Activated naive CD8-positive, alpha-beta T cell treated with anti-CD3 and anti-CD28 coated beads for 36 hours (primary cell): ENCODE data around the gene RNU6-9. TPM values are rescaled to one million over a fixed set of nuclear protein-coding genes. Genes with fewer than 3 reads are reported as not detected.
"Not testable (repeated sequence)": the region's sequence is repeated elsewhere in the genome, so short reads cannot be mapped to it uniquely, and the experiment has no call there.

Experiments
- DNase-seq: peaks from one replicate; pipeline ENCODE4 v3.0.0; 2021
- H3K27ac Mint-ChIP-seq: one replicate; pipeline ENCODE4 v1.8.0; 2022; ENCODE audit warnings: mild to moderate bottlenecking, moderate library complexity, mixed read lengths
- H3K27me3 Mint-ChIP-seq: one replicate; pipeline ENCODE4 v1.8.0; 2022; ENCODE audit warnings: mild to moderate bottlenecking, mixed read lengths
- H3K36me3 Mint-ChIP-seq: one replicate; pipeline ENCODE4 v1.8.0; 2021; ENCODE audit warnings: mild to moderate bottlenecking, mixed read lengths
- H3K4me1 Mint-ChIP-seq: one replicate; pipeline ENCODE4 v1.8.0; 2021; ENCODE audit warnings: mixed read lengths
- H3K4me3 Mint-ChIP-seq: one replicate; pipeline ENCODE4 v1.8.0; 2022; ENCODE audit warnings: mild to moderate bottlenecking, moderate library complexity, mixed read lengths
- H3K9me3 Mint-ChIP-seq: one replicate; pipeline ENCODE4 v1.8.0; 2022; ENCODE audit warnings: mixed read lengths
- total RNA-seq, 2 experiments: library from RNA; stranded (reverse); gene quantifications; one replicate each; pipeline ENCODE4 v1.2.3, GENCODE V29; 2021

RNU6-9 gene
- total RNA-seq, result not detected

DNA sequence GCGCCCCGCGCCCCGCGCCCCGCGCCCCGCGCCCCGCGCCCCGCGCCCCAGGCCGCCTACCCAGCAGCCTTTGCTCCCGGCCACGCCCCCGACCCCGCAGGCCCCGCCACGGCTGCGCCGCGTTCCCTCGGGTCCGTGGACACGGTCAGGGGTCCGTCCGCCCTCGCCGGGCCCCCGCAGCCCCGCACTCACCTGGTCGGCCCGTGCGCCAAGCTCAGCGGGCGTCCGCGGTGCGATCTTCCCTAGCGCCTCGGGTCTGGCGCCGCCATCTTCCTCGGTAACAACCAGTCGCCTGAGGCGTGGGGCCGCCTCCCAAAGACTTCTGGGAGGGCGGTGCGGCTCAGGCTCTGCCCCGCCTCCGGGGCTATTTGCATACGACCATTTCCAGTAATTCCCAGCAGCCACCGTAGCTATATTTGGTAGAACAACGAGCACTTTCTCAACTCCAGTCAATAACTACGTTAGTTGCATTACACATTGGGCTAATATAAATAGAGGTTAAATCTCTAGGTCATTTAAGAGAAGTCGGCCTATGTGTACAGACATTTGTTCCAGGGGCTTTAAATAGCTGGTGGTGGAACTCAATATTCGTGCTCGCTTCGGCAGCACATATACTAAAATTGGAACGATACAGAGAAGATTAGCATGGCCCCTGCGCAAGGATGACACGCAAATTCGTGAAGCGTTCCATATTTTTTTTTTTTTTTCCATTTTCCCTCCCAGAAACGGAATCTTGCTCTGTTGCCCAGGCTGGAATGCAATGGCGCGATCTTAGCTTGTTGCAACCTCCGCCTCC, at the start of gene RNU6-9, which contains the start of gene MED16:
Gene RNU6-9, plus strand, starts transcription at position 591 of the 796 bp plus-strand sequence.
Gene MED16, minus strand, starts transcription at position 294 of the 796 bp plus-strand sequence. CDS start 2,056 bp downstream, outside the sequence.
- H3K36me3 Mint-ChIP-seq, result peaks cover 3% of the 10 kb centered on the region
- peaks cover 5% of the 10 kb centered on the region for H3K27me3 Mint-ChIP-seq
- peak within 1 kb of the TSS; percentile 86 for H3K4me3 Mint-ChIP-seq
- H3K27ac Mint-ChIP-seq, result peak within 1 kb of the TSS; percentile 98
- H3K4me1 Mint-ChIP-seq, result peaks cover 13% of the 10 kb centered on the region
- DNase-seq, result peak; percentile 89
- H3K9me3 Mint-ChIP-seq, result no peaks in the 10 kb centered on the region

DNA sequence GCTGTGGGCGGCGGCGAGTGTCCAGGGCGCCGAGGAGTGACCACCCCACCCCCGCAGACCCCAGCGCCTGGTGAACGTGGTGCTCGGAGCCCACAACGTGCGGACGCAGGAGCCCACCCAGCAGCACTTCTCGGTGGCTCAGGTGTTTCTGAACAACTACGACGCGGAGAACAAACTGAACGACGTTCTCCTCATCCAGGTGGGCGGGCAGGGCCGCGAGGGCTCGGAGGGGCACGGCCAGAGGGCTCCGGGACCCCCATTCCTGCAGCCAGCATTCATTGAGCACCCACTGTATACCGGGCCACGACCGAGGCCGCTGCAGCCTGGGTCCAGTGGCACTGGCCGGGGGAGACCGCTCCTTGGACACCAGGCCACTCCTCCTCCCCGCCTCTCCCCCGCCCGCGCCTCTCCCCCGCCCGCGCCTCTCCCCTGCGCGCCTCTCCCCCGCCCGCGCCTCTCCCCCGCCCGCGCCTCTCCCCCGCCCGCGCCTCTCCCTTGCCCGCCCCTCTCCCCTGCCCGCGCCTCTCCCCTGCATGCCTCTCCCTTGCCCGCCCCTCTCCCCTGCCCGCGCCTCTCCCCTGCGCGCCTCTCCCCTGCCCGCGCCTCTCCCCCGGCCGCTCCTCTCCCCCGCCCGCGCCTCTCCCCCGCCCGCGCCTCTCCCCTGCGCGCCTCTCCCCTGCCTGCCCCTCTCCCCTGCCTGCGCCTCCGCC, 49.3 kb upstream of the RNU6-9 start:
- peaks cover 3% of the 10 kb centered on the region for H3K9me3 Mint-ChIP-seq
- H3K27ac Mint-ChIP-seq, result no peak overlapping the region
- no peak for DNase-seq
- peaks cover 3% of the 10 kb centered on the region for H3K4me1 Mint-ChIP-seq
- H3K4me3 Mint-ChIP-seq, result no peak overlapping the region
- H3K36me3 Mint-ChIP-seq, result no peaks in the 10 kb centered on the region
- H3K27me3 Mint-ChIP-seq, result peaks cover 62% of the 10 kb centered on the region

DNA sequence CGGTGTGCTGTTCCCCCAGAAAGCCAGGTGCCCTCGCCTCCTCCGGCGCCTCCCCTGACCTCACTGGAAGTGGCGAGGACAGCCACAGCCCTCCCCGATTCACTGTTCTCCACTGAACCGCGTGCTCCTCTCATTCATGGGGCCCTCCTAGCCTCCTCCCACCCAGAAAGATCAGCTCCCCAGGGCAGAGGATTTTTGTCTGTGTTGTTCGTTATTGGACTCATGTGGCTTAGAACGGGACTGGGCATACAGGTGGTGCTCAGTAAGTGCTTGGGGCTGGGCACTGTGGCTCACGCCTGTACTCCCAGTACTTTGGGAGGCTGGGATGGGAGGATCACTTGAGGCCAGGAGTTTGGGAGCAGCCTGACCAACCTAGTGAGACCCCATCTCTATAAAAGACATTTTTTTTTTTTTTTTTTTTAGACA, 48.7 kb upstream of the RNU6-9 start:
- H3K36me3 Mint-ChIP-seq, result no peaks in the 10 kb centered on the region
- no peak for DNase-seq
- H3K4me1 Mint-ChIP-seq, result peaks cover 3% of the 10 kb centered on the region
- peaks cover 3% of the 10 kb centered on the region for H3K9me3 Mint-ChIP-seq
- peaks cover 66% of the 10 kb centered on the region for H3K27me3 Mint-ChIP-seq
- H3K4me3 Mint-ChIP-seq, result no peak overlapping the region
- no peak overlapping the region for H3K27ac Mint-ChIP-seq

DNA sequence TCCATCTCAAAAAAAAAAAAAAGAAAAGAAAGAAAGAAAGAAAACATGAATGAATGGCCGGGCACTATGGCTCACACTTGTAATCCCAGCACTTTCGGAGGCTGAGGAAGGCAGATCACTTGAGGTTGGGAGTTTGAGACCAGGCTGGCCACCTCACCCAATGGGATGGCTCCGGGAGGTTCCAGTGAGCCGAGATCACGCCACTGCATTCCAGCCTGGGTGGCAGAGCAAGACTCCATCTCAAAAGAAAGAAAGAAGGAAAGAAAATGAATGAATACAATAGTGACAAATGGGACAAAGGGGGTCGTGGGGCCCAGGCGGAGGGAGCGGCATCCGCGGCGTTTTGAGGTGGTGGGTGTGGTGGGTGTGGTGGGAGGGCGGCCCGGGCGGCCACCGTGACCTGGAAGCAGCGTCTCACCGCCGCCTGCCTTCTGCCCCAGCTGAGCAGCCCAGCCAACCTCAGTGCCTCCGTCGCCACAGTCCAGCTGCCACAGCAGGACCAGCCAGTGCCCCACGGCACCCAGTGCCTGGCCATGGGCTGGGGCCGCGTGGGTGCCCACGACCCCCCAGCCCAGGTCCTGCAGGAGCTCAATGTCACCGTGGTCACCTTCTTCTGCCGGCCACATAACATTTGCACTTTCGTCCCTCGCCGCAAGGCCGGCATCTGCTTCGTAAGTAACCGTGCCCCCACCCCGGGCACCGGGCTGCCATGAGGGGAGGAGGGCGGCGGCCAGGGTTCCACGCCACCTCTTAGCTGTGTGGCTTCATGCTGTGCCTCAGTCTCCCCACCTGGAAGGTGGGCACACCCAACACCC, 47.4 kb upstream of the RNU6-9 start:
- DNase-seq, result no peak
- H3K36me3 Mint-ChIP-seq, result no peaks in the 10 kb centered on the region
- H3K27me3 Mint-ChIP-seq, result peaks cover 80% of the 10 kb centered on the region
- peaks cover 3% of the 10 kb centered on the region for H3K4me1 Mint-ChIP-seq
- H3K9me3 Mint-ChIP-seq, result peaks cover 3% of the 10 kb centered on the region
- H3K4me3 Mint-ChIP-seq, result no peak overlapping the region
- no peak overlapping the region for H3K27ac Mint-ChIP-seq

DNA sequence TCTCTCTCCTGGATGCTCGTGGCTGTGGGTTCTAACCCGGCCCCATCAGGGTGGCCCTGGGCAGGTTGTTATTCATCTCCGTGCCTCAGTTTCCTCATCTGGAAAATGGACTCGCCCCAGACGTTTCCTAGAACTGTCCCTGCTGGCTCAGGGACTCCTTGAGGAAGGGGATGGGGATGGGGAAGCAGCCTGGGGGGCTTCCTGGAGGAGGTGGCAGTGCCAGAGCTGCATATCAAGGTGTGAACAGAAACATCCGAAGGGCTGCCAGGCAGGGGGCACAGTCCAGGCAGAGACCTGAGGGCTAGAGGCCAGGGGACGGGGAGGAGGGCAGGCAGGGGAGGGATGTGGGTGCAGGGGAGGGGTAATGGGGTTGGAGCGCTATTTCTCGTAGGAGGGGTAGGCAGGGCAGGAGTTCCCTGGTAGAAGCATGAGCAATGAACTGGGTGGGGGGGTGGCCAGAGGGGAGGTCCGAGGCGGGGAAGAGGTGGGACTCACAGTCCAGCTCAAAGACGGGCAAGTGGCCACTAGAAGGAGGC, 44.8 kb upstream of the RNU6-9 start:
- no peak overlapping the region for H3K4me3 Mint-ChIP-seq
- H3K27me3 Mint-ChIP-seq, result peaks cover 74% of the 10 kb centered on the region
- DNase-seq, result no peak
- H3K9me3 Mint-ChIP-seq, result no peaks in the 10 kb centered on the region
- H3K36me3 Mint-ChIP-seq, result no peaks in the 10 kb centered on the region
- H3K4me1 Mint-ChIP-seq, result peaks cover 3% of the 10 kb centered on the region
- H3K27ac Mint-ChIP-seq, result no peak overlapping the region

DNA sequence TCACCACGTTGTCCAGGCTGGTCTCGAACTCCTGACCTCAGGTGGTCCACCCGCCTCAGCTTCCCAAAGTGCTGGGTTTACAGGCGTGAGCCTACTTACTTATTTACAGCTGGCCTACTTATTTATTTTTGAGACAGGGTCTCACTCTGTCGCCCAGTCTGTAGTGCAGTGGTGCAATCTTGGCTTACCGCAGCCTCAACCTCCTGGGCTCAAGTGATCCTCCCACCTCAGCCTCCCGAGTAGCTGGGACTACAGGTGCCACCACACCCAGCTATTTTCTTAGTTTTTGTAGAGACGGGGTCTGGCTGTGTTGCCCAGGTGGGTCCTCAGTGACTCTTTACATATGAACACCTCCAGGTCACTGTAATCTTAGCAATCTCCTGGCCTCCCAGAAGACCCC, 44.1 kb upstream of the RNU6-9 start:
- peaks cover 74% of the 10 kb centered on the region for H3K27me3 Mint-ChIP-seq
- not testable (repeated sequence) for H3K4me3 Mint-ChIP-seq, H3K27ac Mint-ChIP-seq, H3K4me1 Mint-ChIP-seq, H3K9me3 Mint-ChIP-seq, H3K36me3 Mint-ChIP-seq, DNase-seq

DNA sequence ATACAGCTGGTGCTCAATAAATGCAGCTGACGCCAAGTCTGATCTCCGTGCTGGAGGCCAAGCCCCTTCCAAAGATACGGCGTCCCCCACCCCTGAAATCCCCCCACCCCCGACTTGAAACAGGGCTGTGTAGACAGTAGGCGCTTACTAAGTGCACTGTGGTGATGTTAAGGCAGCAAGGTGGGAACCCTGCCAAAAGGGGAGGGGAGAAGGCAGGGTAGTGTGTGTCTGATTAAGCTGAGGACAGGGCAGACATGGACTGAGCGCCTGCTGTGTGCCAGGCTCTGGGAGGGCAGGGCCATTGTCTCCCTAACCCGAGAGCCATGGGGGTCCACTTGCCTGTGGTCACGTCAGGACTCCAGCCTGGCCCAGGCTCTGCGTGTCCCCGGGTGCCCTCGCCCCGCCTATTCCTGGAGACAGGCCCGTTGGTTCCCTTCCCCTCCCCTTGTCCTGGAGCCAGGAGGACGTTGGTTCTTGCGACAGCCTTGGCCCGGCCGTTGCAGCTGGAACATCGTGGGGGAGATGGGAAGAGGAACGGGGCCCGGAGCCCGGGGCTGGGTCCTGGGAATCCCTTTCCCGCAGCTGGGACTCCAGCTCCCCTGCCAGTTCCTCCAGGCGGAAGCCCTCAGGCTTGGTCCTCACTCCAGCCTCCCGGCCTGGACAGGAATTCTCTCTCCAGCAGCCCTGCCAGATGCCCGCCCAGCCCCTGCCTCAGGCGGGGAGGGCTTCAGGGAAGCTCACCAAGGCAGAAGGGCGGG, 42.9 kb upstream of the RNU6-9 start:
- Mint-ChIP-seq H3K27me3 (peaks cover 62% of the 10 kb centered on the region), H3K4me1 (no peaks in the 10 kb centered on the region), H3K9me3 (no peaks in the 10 kb centered on the region), H3K36me3 (no peaks in the 10 kb centered on the region), H3K27ac (no peak overlapping the region), H3K4me3 (no peak overlapping the region)
- DNase-seq, result no peak

DNA sequence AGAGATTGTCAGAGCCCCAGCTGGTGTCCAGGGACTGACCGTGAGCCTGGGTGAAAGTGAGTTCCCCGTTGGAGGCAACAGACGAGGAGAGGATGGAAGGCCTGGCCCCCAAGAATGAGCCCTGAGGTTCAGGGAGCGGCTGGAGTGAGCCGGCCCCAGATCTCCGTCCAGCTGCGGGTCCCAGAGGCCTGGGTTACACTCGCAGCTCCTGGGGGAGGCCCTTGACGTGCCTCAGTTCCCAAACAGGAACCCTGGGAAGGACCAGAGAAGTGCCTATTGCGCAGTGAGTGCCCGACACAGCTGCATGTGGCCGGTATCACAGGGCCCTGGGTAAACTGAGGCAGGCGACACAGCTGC, 42.3 kb upstream of the RNU6-9 start:
- no peak overlapping the region for H3K27ac Mint-ChIP-seq
- H3K36me3 Mint-ChIP-seq, result no peaks in the 10 kb centered on the region
- no peak overlapping the region for H3K4me3 Mint-ChIP-seq
- DNase-seq, result no peak
- no peaks in the 10 kb centered on the region for H3K9me3 Mint-ChIP-seq
- H3K4me1 Mint-ChIP-seq, result no peaks in the 10 kb centered on the region
- peaks cover 57% of the 10 kb centered on the region for H3K27me3 Mint-ChIP-seq

DNA sequence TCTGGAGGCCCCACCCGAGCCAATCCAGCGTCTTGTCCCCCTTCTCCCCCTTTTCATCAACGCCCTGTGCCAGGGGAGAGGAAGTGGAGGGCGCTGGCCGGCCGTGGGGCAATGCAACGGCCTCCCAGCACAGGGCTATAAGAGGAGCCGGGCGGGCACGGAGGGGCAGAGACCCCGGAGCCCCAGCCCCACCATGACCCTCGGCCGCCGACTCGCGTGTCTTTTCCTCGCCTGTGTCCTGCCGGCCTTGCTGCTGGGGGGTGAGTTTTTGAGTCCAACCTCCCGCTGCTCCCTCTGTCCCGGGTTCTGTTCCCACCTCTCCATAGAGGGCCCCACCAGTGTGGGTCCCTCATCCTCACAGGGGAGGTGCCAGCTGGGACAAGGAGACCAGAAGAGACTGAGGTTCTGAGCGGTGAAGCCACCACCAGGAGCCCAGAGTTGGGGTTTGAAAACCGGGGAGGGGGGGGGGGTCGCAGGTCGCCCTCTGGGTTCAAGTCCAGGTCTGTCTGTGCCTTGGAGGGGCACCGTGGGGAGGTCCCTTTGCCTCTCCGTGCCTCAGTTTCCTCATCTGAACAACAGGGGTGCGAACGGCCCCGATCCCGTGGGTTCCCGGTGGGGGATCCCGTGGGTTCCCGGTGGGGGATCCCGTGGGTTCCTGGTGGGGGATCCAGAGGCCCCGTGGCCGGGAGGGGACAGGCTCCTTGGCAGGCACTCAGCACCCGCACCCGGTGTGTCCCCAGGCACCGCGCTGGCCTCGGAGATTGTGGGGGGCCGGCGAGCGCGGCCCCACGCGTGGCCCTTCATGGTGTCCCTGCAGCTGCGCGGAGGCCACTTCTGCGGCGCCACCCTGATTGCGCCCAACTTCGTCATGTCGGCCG, 40.9 kb upstream of the RNU6-9 start, which contains the start of gene ELANE:
Gene ELANE, plus strand, starts transcription at position 168 of the 878 bp plus-strand sequence. Its CDS starts 26 bp downstream, at position 194.
- Mint-ChIP-seq H3K4me1 (no peaks in the 10 kb centered on the region), H3K36me3 (no peaks in the 10 kb centered on the region), H3K4me3 (no peak within 1 kb of the TSS), H3K27ac (no peak within 1 kb of the TSS), H3K27me3 (peaks cover 46% of the 10 kb centered on the region), H3K9me3 (no peaks in the 10 kb centered on the region)
- no peak for DNase-seq

DNA sequence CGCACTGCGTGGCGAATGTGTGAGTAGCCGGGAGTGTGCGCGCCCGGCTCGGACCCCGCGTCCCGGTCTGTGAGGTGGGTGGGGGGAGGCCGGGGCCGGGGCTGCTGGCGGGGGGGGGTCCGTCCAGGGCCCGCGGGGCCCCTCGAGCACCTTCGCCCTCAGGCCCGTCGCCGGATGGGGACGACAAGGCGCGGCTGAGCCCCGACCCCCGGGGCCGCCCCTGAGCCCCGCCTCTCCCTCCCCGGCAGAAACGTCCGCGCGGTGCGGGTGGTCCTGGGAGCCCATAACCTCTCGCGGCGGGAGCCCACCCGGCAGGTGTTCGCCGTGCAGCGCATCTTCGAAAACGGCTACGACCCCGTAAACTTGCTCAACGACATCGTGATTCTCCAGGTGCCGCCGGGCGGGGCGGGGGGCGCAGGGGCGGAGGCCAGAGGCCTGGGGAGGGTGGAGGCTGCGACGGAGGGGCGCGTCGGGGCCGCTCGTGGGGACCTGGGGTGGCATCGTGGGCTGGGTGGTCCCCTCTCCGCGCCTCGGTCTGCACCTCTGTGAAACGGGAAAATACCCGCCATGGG, 40.2 kb upstream of the RNU6-9 start:
- Mint-ChIP-seq H3K9me3 (no peaks in the 10 kb centered on the region), H3K27me3 (peaks cover 44% of the 10 kb centered on the region), H3K4me3 (no peak overlapping the region), H3K27ac (no peak overlapping the region), H3K36me3 (no peaks in the 10 kb centered on the region), H3K4me1 (no peaks in the 10 kb centered on the region)
- no peak for DNase-seq

DNA sequence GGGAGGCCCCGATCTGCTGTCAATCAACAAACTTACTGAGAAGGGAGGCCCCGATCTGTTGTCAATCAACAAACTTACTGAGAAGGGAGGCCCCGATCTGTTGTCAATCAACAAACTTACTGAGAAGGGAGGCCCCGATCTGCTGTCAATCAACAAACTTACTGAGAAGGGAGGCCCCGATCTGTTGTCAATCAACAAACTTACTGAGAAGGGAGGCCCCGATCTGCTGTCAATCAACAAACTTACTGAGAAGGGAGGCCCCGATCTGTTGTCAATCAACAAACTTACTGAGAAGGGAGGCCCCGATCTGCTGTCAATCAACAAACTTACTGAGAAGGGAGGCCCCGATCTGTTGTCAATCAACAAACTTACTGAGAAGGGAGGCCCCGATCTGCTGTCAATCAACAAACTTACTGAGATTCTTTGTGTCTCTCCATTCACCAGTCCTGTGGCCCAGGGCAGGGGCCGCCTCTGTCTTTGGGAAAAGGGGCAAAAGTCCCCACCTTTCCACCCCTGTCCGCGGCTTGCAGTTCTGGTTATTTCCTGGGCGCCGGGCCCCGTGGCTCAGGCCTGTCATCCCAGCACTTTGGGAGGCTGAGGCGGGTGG, 39.6 kb upstream of the RNU6-9 start:
- H3K27me3 Mint-ChIP-seq, result peaks cover 44% of the 10 kb centered on the region
- not testable (repeated sequence) for H3K4me3 Mint-ChIP-seq, H3K36me3 Mint-ChIP-seq, H3K4me1 Mint-ChIP-seq, DNase-seq, H3K9me3 Mint-ChIP-seq, H3K27ac Mint-ChIP-seq

DNA sequence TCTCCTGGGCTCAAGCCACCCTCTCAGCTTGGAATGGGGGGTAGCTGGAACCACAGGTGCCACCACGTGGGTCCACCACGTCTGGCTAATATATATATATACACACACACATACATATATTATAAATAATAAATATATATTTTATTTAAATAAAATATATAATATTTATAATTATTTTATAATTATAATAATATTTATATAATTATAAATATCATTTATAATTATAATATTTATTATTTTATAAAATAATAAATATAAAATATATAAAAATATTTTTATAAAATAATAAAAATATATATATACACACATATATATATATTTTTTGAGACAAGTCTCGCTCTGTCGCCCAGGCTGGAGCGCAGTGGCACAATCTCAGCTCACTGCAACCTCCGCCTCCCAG, 38.7 kb upstream of the RNU6-9 start:
- no peak overlapping the region for H3K27ac Mint-ChIP-seq
- no peak for DNase-seq

DNA sequence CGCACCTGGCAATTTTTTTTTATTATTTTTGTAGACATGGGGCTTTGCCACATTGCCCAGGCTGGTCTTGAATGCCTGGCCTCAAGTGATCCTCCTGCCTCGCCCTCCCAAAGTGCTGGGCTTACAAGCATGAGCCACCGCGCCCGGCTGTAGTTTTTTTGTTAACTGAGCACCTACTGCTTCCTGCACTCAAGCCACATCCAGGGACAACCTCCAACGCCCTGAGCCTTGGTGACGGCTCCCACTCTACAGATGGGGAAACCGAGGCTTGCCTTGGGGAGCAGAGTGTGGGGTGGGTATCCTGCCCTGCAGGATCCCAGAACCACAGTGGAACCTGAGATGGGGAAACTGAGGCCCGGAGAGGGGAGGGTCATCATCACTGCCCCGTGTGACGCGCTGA, 38.1 kb upstream of the RNU6-9 start:
- Mint-ChIP-seq H3K9me3 (no peaks in the 10 kb centered on the region), H3K36me3 (no peaks in the 10 kb centered on the region), H3K4me1 (no peaks in the 10 kb centered on the region), H3K27me3 (peaks cover 36% of the 10 kb centered on the region), H3K4me3 (no peak overlapping the region), H3K27ac (no peak overlapping the region)
- DNase-seq, result no peak

More for the DNA sequence above, 38.7 kb upstream of the RNU6-9 start:
- no peak overlapping the region for H3K4me3 Mint-ChIP-seq
- H3K36me3 Mint-ChIP-seq, result no peaks in the 10 kb centered on the region
- peaks cover 37% of the 10 kb centered on the region for H3K27me3 Mint-ChIP-seq
- no peaks in the 10 kb centered on the region for H3K4me1 Mint-ChIP-seq
- H3K9me3 Mint-ChIP-seq, result no peaks in the 10 kb centered on the region
